ENCODE measurements around the gene CES5A. TPM values are rescaled to one million over a fixed set of nuclear protein-coding genes. Genes with fewer than 3 reads are reported as not detected.
"Not testable (repeated sequence)": the region's sequence is repeated elsewhere in the genome, so short reads cannot be mapped to it uniquely, and the experiment has no call there.

The CES5A gene
- total RNA-seq, 1 donor from 2014 or later, result not detected

- no peak for DNase-seq (ENCODE audit: extremely low spot score, unreplicated experiment)
- H3K9me3 Mint-ChIP-seq (ENCODE audit: unreplicated experiment), result no peaks in the 10 kb centered on the region
- H3K4me3 Mint-ChIP-seq (ENCODE audit: unreplicated experiment), result no peak overlapping the region
- no peak overlapping the region for H3K27ac Mint-ChIP-seq (ENCODE audit: unreplicated experiment)
- no peaks in the 10 kb centered on the region for H3K27me3 Mint-ChIP-seq (ENCODE audit: unreplicated experiment)
- no peaks in the 10 kb centered on the region for H3K36me3 Mint-ChIP-seq (ENCODE audit: unreplicated experiment)
- H3K4me1 Mint-ChIP-seq (ENCODE audit: unreplicated experiment), result no peaks in the 10 kb centered on the region
- no peak for TF ChIP-seq CTCF (IDR thresholded peaks at IDR 0.05)
These were observed 42.8 kb downstream of the CES5A start for GRCh38 chr16:55832425-55832772.

GRCh38 chr16:55830658-55831294 lies 44.4 kb downstream of the CES5A start:
- H3K36me3 Mint-ChIP-seq (ENCODE audit: unreplicated experiment), result no peaks in the 10 kb centered on the region
- no peaks in the 10 kb centered on the region for H3K4me1 Mint-ChIP-seq (ENCODE audit: unreplicated experiment)
- H3K27ac Mint-ChIP-seq (ENCODE audit: unreplicated experiment), result no peak overlapping the region
- no peaks in the 10 kb centered on the region for H3K9me3 Mint-ChIP-seq (ENCODE audit: unreplicated experiment)
- TF ChIP-seq CTCF (IDR thresholded peaks at IDR 0.05), result no peak
- H3K27me3 Mint-ChIP-seq (ENCODE audit: unreplicated experiment), result no peaks in the 10 kb centered on the region
- H3K4me3 Mint-ChIP-seq (ENCODE audit: unreplicated experiment), result no peak overlapping the region
- DNase-seq (ENCODE audit: extremely low spot score, unreplicated experiment), result peak; percentile 46

GRCh38 chr16:55829232-55829631 lies 45.9 kb downstream of the CES5A start:
- H3K4me3 Mint-ChIP-seq (ENCODE audit: unreplicated experiment); H3K36me3 Mint-ChIP-seq (ENCODE audit: unreplicated experiment); H3K9me3 Mint-ChIP-seq (ENCODE audit: unreplicated experiment); H3K4me1 Mint-ChIP-seq (ENCODE audit: unreplicated experiment); H3K27ac Mint-ChIP-seq (ENCODE audit: unreplicated experiment); H3K27me3 Mint-ChIP-seq (ENCODE audit: unreplicated experiment): not testable (repeated sequence)
- peak; percentile 60 for DNase-seq (ENCODE audit: extremely low spot score, unreplicated experiment)

- no peak for TF ChIP-seq CTCF (IDR thresholded peaks at IDR 0.05)
- Mint-ChIP-seq H3K36me3 (ENCODE audit: unreplicated experiment) (no peaks in the 10 kb centered on the region), H3K27me3 (ENCODE audit: unreplicated experiment) (no peaks in the 10 kb centered on the region), H3K27ac (ENCODE audit: unreplicated experiment) (no peak overlapping the region), H3K9me3 (ENCODE audit: unreplicated experiment) (no peaks in the 10 kb centered on the region), H3K4me3 (ENCODE audit: unreplicated experiment) (no peak overlapping the region), H3K4me1 (ENCODE audit: unreplicated experiment) (no peaks in the 10 kb centered on the region)
- DNase-seq (ENCODE audit: extremely low spot score, unreplicated experiment), result peak; percentile 81
These were observed 46.5 kb downstream of the CES5A start for GRCh38 chr16:55828680-55829079.

- no peaks in the 10 kb centered on the region for H3K4me1 Mint-ChIP-seq (ENCODE audit: unreplicated experiment)
- no peaks in the 10 kb centered on the region for H3K9me3 Mint-ChIP-seq (ENCODE audit: unreplicated experiment)
- no peak overlapping the region for H3K27ac Mint-ChIP-seq (ENCODE audit: unreplicated experiment)
- no peak overlapping the region for H3K4me3 Mint-ChIP-seq (ENCODE audit: unreplicated experiment)
- peak; percentile 42 for DNase-seq (ENCODE audit: extremely low spot score, unreplicated experiment)
- no peak for TF ChIP-seq CTCF (IDR thresholded peaks at IDR 0.05)
- no peaks in the 10 kb centered on the region for H3K36me3 Mint-ChIP-seq (ENCODE audit: unreplicated experiment)
- H3K27me3 Mint-ChIP-seq (ENCODE audit: unreplicated experiment), result no peaks in the 10 kb centered on the region
These were observed 50.0 kb downstream of the CES5A start for GRCh38 chr16:55825115-55825728.

Measured in osteocyte (in vitro differentiated cells).